SH-SY5Y (cell line): ENCODE data around the gene GABARAPL2.

Experiments used
- GATA2 ChIP-seq: IDR thresholded peaks from 2 replicates; pipeline ENCODE4 v1.6.1; 2011; ENCODE audit warnings: mild to moderate bottlenecking, low read depth, low read length
- GATA3 ChIP-seq: IDR thresholded peaks from 2 replicates; pipeline ENCODE4 v1.6.1; 2011; ENCODE audit warnings: low read depth, mild to moderate bottlenecking, low read length, moderate library complexity

Gene GABARAPL2

GRCh38 chr16:75566040-75566757 lies at the start of gene GABARAPL2:
Gene GABARAPL2, plus strand, starts transcription at chr16:75566379. Its CDS starts 108 bp downstream, at chr16:75566487.
- TF ChIP-seq GATA3 (no peak), GATA2 (no peak)

DNA sequence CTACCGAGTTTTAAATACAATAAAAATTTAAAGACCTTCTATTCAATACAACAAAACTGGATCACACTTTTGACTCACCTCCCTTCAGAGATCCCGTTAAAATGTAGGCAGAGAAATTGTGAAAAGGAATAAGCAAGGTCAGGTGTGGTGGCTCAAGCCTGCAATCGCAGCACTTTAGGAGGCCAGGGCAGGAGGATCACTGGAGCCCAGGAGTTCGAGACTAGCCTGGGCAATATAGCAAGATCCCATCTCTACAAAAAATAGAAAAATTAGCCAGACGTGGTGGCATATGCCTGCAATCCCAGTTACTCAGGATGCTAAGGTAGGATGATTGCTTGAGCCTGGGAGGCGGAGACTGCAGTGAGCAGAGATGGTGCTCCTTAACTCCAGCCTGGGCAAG lies 47.0 kb upstream of the GABARAPL2 start:
- TF ChIP-seq GATA2, result no peak
- TF ChIP-seq GATA3, result no peak

DNA sequence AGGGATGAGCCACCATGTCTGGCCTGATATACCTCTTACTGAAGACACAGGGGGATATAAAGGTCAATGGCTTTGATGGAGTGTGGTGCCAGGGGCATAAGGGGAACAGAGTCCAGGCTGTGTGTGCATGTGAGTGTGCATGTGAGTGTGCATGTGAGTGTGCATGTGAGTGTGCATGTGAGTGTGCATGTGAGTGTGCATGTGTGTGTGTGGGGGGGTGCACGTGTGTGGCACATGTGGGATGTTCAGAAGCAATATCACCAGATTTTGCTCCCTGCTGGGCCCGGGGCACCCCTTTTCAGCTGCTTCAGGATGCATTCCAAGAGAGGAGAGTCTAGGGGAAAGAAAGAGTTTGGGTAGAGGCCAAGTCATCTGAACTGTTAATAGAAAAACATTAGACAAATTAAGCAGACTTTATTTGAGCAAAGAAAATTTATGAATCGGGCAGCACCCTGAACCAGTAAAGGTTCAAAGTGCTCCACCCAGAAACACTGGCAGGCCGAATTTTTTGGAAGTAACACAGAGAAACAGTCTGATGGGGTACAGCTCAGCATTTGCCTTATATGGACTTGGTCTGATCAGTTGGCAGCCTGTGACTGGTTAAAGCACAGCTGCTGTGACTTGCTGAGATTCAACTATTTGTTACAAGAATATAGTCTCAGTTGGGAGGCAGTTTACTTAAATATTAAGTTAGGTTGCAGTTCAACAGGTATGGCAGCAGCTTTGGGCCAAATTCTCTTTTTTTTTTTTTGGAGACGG lies 40.0 kb upstream of the GABARAPL2 start:
- TF ChIP-seq GATA3 (no peak), GATA2 (no peak)

DNA sequence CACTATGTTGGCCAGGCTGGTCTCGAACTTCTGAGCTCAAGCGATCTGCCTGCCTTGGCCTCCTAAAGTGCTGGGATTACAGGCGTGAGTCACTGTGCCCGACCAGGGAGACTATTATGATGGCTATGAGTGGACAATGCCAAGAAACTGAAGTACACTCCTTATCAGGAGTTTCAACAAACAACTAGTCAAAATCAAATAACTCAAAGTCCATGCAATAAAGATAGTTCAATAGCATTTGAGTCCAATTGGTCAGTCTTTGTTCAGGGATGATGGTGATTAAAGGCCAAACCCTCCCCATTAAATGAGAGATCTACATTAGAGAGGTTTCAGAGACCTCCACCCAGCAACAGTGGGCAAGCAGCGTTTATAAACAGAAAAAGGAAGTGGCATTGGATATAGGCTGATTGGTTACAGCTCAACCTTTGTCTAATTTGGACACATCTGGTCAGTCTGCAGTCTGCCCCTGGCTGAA lies 38.3 kb upstream of the GABARAPL2 start:
- TF ChIP-seq GATA3 (no peak), GATA2 (no peak)

GRCh38 chr16:75529056-75529905 lies 36.9 kb upstream of the GABARAPL2 start:
- TF ChIP-seq GATA2 (no peak), GATA3 (no peak)

DNA sequence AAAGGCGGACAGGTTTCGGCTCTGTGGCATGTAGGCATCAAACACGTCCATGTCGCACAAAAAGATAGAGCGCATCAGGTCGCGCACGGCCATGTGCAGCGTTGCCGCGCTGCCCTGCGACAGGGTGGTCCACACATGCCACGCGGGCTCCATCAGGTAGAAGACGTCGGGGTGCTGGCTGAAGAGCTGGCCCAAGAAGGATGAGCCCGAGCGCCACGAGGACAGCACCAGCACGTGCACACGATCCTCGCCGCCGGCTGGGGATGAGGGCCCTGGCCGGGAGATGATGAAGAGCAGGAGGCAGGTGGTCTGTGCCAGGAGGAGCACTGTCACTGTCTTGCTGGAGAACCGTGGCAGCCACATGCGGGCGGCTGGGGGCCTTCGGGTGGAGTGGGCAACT lies 36.2 kb upstream of the GABARAPL2 start:
- no peak for TF ChIP-seq GATA3
- TF ChIP-seq GATA2, result no peak

DNA sequence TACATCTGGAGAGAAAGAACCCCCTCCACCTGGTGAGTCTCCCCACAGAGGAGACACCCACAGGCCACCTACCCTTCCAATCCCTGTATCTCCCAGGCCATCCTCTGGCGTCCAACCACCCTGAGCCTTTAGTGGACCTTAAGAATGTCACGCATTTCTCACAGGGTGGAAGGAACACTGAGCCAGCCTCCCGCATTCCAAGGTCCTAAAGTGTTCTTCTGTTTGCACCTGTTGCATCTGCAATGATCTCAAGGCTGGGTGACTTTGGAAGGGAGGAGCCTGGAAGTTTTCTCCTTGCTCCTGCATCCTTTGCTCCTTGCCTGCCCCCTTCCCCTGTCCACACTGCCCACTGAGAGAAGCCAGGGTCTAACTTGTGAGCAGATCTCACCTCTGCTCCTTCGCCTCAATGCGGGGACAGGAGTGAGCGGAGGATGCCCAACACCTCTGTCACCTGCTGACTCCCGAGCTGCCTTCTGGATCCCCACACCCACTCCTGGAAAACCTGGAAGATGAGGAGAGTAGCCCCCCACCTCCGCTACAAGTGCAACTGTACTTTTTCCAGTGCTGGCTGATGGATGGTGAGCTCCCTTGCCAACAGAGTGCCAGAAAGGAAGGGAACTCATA lies 33.9 kb upstream of the GABARAPL2 start:
- TF ChIP-seq GATA2 (no peak), GATA3 (no peak)

GRCh38 chr16:75532791-75533190 lies 33.4 kb upstream of the GABARAPL2 start:
- TF ChIP-seq GATA3 (no peak), GATA2 (no peak)

DNA sequence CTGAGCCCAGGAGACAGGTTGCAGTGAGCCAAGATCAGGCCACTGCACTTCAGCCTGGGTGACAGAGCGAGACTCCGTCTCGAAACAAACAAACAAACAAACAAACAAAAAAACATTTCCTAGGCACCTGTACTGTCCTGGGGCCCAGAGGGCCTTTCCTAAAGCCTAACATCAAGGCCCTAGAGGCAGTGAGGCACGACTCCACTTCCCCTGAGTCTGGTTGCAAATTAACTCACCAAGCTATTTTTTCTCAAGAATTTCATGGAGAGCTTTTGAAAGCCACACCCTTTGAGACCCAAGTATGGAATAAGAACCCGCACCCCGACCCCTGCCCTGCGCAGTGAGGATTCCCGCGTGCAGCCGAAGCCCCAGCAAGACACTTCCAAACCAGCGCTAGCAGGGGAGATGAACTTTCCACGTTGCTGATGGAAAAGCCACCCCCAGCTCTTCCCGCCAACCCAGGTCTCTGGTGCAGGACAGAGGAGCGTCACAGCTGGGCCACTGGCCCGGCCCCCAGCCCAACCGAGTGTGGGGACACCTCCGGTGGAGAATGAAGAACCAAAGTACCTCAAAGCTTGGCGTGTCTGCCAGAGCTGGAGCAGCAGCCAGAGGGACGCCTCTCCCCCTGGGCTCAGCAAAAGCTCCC lies 31.5 kb upstream of the GABARAPL2 start:
- TF ChIP-seq GATA3, result no peak

GRCh38 chr16:75535211-75535843 lies 30.9 kb upstream of the GABARAPL2 start:
- TF ChIP-seq GATA2, result no peak
- TF ChIP-seq GATA3, result no peak

DNA sequence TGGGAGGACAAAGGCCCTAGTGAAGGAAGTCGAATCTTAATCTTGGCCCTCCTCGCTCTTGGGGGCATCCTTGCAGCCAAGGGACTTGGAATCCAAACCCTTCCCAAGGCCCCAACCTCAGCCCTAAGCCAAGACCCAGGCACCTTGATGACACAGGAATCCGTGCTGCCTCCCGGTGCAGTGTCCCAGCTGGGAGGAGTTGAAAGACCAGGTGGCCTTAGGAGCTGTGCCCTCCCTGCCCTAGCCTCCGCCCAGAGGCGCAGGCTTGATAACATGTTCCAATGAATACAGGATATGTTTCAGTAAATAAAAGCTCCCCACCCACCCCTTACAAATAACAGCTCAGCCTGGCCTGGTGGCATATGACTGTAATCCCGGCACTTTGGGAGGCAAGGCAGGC lies 30.3 kb upstream of the GABARAPL2 start, which contains the start of gene CHST5:
TSS of gene CHST5 (minus strand) at position 208 of the 400 bp plus-strand sequence. CDS start 5,724 bp downstream, outside the sequence.
- TF ChIP-seq GATA3 (no peak), GATA2 (no peak)

- TF ChIP-seq GATA2, result no peak
- no peak for TF ChIP-seq GATA3
Observed at GRCh38 chr16:75537776-75538175, 28.4 kb upstream of the GABARAPL2 start.

DNA sequence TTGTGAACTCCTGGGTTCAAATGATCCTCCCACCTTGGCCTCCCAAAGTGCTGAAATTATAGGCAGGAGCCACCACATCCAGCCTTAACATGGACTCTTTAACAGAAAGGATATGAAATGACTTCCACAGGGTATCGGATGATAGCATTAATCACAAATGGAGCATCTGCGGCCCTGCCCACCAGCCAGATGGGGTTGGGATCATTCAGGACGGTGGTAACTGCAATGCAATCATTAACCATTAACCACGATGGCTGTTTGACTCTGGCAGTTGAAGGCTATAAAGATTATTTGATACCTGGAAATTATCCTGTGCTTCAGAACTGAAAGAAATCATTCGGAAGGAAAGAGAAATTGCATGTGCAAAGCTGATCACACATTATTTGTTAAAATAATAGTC lies 24.9 kb upstream of the GABARAPL2 start:
- no peak for TF ChIP-seq GATA2
- no peak for TF ChIP-seq GATA3
